Ascending aorta (tissue), 2 donors: ENCODE measurements around the gene CSN1S1. TPM values are rescaled to one million over a fixed set of nuclear protein-coding genes. Genes with fewer than 3 reads are reported as not detected.
A peak's percentile ranks its signal among the peaks of the same experiment; 100 is the strongest.
"Not testable (repeated sequence)": the region's sequence is repeated elsewhere in the genome, so short reads cannot be mapped to it uniquely, and the experiment has no call there.

Experiments used
- DNase-seq, 2 donors: peaks; one replicate each; pipeline ENCODE4 v3.0.0-alpha.2; 2019; ENCODE audit warnings: low spot score in 2 of 2
- H3K27ac ChIP-seq, 2 donors: fragments of 200-600 bp; sonication (generic); one replicate each; pipeline ENCODE4 v1.5.1; 2016 to 2017; ENCODE audit warnings: mild to moderate bottlenecking in 1 of 2
- H3K27me3 ChIP-seq: fragments of 200-600 bp; sonication (generic); one replicate; pipeline ENCODE4 v1.5.1; 2017
- H3K36me3 ChIP-seq, 2 donors: fragments of 200-600 bp; sonication (generic); one replicate each; pipeline ENCODE4 v1.5.1; 2016
- H3K4me1 ChIP-seq, 2 donors: fragments of 200-600 bp; sonication (generic); one replicate each; pipeline ENCODE4 v1.5.1; 2016 to 2017; ENCODE audit warnings: mild to moderate bottlenecking in 1 of 2
- H3K4me3 ChIP-seq, 2 donors: fragments of 200-600 bp; sonication (generic); one replicate each; pipeline ENCODE4 v1.5.1; 2016 to 2017; ENCODE audit warnings: mild to moderate bottlenecking in 1 of 2
- H3K9me3 ChIP-seq, 2 donors: fragments of 200-600 bp; sonication (generic); one replicate each; pipeline ENCODE4 v1.5.1; 2016
- intact Hi-C: fragments of 100-400 bp; cut with DNase I; formaldehyde crosslinking; loops from one replicate; pipeline ENCODE4 v1.15.1; 2023
- total RNA-seq: library from RNA; depleted of rRNA; stranded (reverse); fragments of >200 nt; gene quantifications from one replicate; pipeline ENCODE4 v1.1.0, GENCODE V29; 2016
- TF ChIP-seq, protein P1 (sequence below), 3 experiments: fragments of 200-600 bp in 2 of 3; fragments of 450-650 bp in 1 of 3; sonication (generic) in 2 of 3; IDR thresholded peaks; one replicate each; pipeline ENCODE4 v1.5.1; 2016 to 2019; ENCODE audit warnings: antibody characterized with exemption in 3 of 3, mild to moderate bottlenecking in 1 of 3, moderate library complexity in 1 of 3

Gene CSN1S1
- total RNA-seq, 1 donor from 2014 or later: not detected

DNA sequence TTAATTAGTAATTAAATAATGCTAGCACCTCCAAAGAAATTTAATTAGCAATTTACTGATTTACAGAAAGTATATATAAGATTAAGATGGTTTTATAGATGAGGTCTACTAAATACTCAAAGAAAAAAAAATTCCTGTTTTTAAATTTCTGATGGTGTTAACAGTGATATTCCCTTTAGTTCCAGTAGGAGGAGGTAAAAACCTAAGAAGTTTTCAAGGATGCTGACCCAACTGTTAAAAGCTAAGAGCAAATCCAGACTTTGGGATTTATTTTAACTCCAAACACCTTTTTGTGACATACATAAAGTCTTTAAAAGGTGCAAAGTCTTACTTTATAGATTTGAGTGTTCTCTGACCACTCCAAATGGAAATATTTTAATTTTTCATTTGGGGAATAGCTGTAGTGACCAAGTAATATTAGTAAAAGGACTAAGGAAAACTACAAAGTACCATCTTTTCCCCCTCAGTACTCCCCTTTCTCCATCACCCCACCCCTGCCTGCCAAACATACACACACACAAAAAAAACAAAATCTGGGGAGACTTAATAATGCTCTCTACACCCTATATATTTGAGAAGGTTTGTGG lies 34.2 kb upstream of the CSN1S1 start:
- TF ChIP-seq, protein P1, sequence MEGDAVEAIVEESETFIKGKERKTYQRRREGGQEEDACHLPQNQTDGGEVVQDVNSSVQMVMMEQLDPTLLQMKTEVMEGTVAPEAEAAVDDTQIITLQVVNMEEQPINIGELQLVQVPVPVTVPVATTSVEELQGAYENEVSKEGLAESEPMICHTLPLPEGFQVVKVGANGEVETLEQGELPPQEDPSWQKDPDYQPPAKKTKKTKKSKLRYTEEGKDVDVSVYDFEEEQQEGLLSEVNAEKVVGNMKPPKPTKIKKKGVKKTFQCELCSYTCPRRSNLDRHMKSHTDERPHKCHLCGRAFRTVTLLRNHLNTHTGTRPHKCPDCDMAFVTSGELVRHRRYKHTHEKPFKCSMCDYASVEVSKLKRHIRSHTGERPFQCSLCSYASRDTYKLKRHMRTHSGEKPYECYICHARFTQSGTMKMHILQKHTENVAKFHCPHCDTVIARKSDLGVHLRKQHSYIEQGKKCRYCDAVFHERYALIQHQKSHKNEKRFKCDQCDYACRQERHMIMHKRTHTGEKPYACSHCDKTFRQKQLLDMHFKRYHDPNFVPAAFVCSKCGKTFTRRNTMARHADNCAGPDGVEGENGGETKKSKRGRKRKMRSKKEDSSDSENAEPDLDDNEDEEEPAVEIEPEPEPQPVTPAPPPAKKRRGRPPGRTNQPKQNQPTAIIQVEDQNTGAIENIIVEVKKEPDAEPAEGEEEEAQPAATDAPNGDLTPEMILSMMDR (IDR thresholded peaks at IDR 0.05): peak in 2 of 3 experiments; percentile 14 to 17
- Histone ChIP-seq H3K27me3 (no peaks in the 10 kb centered on the region), H3K9me3 (no peaks in the 10 kb centered on the region), H3K27ac (no peak overlapping the region), H3K36me3 (no peaks in the 10 kb centered on the region), H3K4me1 (no peaks in the 10 kb centered on the region), H3K4me3 (no peak overlapping the region)
- intact Hi-C loops: no loop called here
- DNase-seq: no peak

DNA sequence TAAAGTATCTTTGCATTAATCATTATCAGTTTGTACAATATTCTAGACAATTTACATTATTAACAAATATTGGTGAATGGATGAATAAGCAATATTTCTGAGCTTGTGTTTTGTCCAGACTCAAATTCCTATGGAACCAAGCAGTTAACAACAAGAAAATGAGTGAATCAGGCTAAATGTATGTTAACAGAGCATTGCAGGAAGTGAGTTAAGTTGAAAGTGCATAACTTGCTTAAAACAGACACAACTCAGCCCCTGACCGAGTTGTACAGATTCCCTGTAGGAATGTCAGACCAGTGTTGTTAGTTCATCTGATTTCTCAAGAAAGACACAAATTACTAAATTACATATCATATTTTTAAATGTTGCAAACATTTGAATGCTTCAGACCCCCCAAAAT lies 23.7 kb upstream of the CSN1S1 start:
- no peaks in the 10 kb centered on the region for H3K27me3 ChIP-seq
- TF ChIP-seq, protein P1 (IDR thresholded peaks at IDR 0.05): no peak
- intact Hi-C loops: no loop called here
- no peaks in the 10 kb centered on the region for H3K9me3 ChIP-seq
- H3K4me3 ChIP-seq: no peak overlapping the region
- no peaks in the 10 kb centered on the region for H3K36me3 ChIP-seq
- no peak for DNase-seq
- no peak overlapping the region for H3K27ac ChIP-seq
- no peaks in the 10 kb centered on the region for H3K4me1 ChIP-seq

DNA sequence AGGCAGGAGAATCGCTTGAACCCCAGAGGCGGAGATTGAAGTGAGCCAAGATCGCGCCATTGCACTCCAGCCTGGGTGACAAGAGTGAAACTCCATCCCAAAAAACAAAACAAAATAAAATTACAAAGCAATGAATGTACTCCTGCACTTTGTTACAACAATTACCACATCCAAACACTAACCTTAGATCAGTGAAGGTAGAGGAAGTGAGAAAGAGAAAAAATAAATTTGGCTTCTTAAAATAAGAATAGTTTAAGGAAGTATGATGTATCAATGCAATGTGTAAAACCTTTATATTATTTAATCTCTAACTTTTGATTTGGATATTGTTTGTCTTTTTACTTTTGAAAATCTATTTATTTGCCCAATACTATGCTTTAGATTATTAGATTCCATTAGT lies 21.7 kb upstream of the CSN1S1 start:
- no peaks in the 10 kb centered on the region for H3K9me3 ChIP-seq
- no peaks in the 10 kb centered on the region for H3K27me3 ChIP-seq
- TF ChIP-seq, protein P1 (IDR thresholded peaks at IDR 0.05): no peak
- no peak overlapping the region for H3K4me3 ChIP-seq
- no peak overlapping the region for H3K27ac ChIP-seq
- H3K36me3 ChIP-seq: no peaks in the 10 kb centered on the region
- intact Hi-C loops: no loop called here
- DNase-seq: no peak
- no peaks in the 10 kb centered on the region for H3K4me1 ChIP-seq

DNA sequence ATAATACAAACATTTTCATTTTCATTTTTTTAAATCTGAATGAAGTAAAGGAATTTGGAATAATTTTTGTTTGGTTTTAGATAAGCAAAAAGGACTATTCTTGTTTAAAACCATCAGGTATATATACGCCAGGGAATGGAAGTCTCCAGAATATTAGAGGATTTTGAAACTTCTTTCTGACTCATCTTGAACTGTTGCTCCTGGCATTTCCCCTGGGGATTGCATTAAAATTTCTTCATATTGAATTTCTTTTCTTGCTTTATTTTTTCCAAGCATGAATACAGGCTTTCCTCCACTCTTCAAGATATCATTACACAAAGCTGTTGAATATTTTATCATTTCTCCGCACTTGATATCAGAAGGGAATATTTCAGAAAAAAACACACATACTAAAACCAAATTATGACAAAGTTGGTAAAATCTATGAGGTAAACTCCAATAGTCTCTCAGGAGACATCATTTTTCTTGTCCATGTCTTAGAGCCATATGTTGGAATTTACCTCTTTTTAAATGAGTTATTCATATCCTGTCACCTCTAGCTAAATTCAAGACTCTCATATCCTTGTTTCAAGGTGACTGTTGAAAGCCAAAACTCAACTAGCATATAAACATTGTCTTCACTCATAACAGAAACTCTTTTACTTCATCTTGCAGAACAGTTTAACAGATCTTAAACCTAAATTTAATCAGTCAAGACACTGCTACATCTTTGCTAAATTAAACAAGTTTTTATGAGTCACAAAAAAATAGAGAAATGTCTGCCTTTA lies 20.7 kb upstream of the CSN1S1 start:
- Histone ChIP-seq H3K9me3 (no peaks in the 10 kb centered on the region), H3K36me3 (no peaks in the 10 kb centered on the region), H3K27me3 (no peaks in the 10 kb centered on the region), H3K27ac (no peak overlapping the region), H3K4me1 (no peaks in the 10 kb centered on the region), H3K4me3 (no peak overlapping the region)
- DNase-seq: no peak
- intact Hi-C loops: no loop called here
- TF ChIP-seq, protein P1 (IDR thresholded peaks at IDR 0.05): no peak

DNA sequence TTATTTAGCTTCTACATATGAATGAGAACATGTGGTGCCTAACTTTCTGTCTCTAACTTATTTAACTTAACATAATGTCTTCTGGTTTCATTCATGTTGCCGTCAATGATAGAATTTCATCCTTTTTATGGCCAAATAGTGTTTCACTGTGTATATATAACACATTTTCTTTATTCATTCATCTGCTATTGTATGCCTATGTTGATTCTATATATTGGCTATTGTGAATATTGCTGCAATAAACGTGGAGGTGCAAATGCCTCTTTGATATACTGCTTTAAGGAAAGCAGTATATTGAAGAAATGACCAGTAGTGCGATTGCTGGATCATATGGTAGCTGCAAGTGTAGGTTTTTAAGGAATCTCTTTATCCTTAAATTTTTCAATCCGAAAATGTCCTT lies 10.0 kb upstream of the CSN1S1 start:
- no peaks in the 10 kb centered on the region for H3K4me1 ChIP-seq
- no peaks in the 10 kb centered on the region for H3K27me3 ChIP-seq
- no peaks in the 10 kb centered on the region for H3K36me3 ChIP-seq
- TF ChIP-seq, protein P1 (IDR thresholded peaks at IDR 0.05): no peak
- DNase-seq: no peak
- H3K4me3 ChIP-seq: no peak overlapping the region
- H3K27ac ChIP-seq: no peak overlapping the region
- intact Hi-C loops: no loop called here
- no peaks in the 10 kb centered on the region for H3K9me3 ChIP-seq

DNA sequence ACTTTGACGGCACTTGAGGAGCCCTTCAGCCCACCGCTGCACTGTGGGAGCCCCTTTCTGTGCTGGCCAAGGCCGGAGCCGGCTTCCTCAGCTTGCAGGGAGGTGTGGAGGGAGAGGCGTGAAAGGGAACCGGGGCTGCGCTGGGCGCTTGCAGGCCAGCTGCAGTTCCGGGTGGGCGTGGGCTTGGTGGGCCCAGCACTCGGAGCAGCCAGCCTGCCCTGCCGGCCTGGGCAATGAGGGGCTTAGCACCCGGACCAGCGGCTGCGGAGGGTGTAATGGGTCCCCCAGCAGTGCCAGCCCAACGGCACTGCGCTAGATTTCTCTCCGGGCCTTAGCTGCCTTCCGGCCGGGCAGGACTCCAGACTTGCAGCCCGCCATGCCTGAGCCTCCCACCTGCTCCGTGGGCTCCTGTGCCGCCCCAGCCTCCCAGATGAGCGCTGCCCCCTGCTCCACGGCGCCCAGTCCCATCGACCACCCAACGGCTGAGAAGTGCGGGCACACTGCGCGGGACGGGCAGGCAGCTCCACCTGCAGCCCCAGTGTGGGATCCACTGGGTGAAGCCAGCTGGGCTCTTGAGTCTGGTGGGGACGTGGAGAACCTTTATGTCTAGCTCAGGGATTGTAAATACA lies 7.0 kb upstream of the CSN1S1 start:
- intact Hi-C loops, H3K36me3 ChIP-seq, H3K9me3 ChIP-seq, H3K4me1 ChIP-seq, H3K4me3 ChIP-seq, H3K27ac ChIP-seq, H3K27me3 ChIP-seq, DNase-seq: not testable (repeated sequence)
